IPS DF 6.9 (cell line): Measurements from ENCODE around the gene LPCAT2.

Experiments used
- DNase-seq: peaks from one replicate; pipeline ENCODE4 v3.0.0-alpha.2; 2013; ENCODE audit warnings: low read depth, low spot score
- H3K27ac ChIP-seq: one replicate; pipeline ENCODE4 v1.5.1; 2013; ENCODE audit warnings: low read length, control low read depth
- H3K27me3 ChIP-seq: 2 replicates; pipeline ENCODE4 v1.6.1; 2013; ENCODE audit warnings: mild to moderate bottlenecking, low read length; ENCODE audit not compliant: control insufficient read depth, insufficient read depth
- H3K36me3 ChIP-seq: 2 replicates; pipeline ENCODE4 v1.6.1; 2013; ENCODE audit warnings: low read length; ENCODE audit not compliant: control insufficient read depth, insufficient read depth
- H3K4me1 ChIP-seq: 2 replicates; pipeline ENCODE4 v1.6.1; 2013; ENCODE audit warnings: low read length; ENCODE audit not compliant: control insufficient read depth, insufficient read depth
- H3K4me3 ChIP-seq: 2 replicates; pipeline ENCODE4 v1.5.1; 2013; ENCODE audit warnings: mild to moderate bottlenecking, low read length
- H3K9me3 ChIP-seq: 2 replicates; pipeline ENCODE4 v1.6.1; 2013; ENCODE audit warnings: low read length, inconsistent platforms; ENCODE audit not compliant: control insufficient read depth, insufficient read depth
- WGBS: extraction: QIAGEN DNeasy Blood & Tissue Kit; methylation state at CpG from one replicate; pipeline ENCODE4 v1.1.7; 2013; ENCODE audit warnings: mixed read lengths, missing lambda C conversion rate; ENCODE audit not compliant: insufficient read length, insufficient coverage; 5-methylcytosine and 5-hydroxymethylcytosine counted together

LPCAT2 gene

DNA sequence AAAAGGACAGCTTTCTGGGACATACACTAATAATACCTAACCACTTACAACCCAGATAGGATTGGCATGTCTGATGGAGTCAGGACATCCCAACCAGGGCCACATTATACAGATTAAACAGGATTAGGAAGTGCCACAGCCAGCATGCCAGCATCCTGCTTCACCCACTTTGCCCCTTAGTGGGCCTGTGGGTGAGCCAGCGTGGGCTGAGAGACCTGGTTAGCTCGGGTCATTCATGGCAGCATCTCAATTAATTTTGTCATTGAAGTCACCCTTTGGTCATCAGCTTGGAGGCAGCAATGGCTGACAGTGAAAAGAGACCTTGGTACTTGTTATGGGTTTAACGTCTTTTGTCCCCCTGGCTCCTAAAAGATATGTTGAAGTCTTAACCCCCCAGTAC is 117.0 kb downstream of the LPCAT2 start:
- Histone ChIP-seq H3K27ac (no peak overlapping the region), H3K36me3 (no peaks in the 10 kb centered on the region), H3K4me3 (no peak overlapping the region), H3K4me1 (no peaks in the 10 kb centered on the region), H3K27me3 (no peaks in the 10 kb centered on the region), H3K9me3 (no peaks in the 10 kb centered on the region; the same call in 1 of the 2 replicates)
- no CpG with 5 or more reads among the region's 3 CpGs for WGBS
- no peak for DNase-seq

DNA sequence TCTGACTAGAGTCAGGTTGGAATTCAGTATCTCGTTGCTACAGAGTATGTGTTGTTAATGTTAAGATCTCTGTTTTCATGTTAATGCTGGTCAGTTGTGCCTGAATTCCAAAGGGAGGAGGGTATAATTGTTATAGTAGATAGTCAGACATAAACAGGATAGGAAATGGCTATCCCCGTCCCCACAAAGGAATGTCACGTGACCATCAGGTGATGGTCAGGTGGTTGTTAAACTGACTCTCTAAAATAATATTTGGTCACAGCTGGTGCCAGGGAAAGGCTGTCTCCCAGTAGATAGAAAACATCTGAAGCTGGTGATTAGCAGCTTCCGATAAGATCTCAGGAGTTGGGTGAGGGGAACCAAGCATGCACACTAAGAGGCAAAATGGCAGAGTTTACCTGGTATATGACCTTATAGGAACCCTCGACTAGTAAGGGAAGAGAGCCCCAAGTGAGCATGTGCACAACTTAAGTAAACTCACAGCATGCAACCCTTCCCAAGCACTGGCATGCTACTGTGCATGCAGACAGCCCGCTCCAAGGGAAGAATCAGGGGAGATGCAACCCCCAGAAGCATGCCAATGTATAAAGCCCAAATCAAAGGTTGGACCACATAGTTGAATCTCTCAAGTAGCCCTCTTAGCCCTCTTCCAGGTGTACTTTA is 119.6 kb downstream of the LPCAT2 start:
- no CpG with 5 or more reads among the region's 6 CpGs for WGBS

DNA sequence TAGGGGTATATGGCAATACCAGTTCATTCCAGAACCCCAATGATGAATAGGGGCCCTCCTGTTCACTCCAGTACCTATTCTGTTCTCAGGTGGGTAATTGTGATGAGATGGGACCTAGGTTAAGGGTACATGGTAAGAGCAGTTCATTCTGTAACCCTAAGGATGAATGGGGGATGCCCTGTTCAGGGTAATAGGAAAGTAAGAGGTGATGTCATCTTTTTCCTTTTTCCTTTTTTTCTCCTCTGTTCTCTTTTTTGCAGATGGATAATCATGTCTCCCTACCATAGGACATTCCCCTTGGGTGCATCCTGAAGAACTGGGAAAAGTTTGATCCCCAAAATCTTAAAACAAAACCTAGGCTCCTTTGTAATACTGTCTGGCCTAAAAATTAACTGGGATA is 121.9 kb downstream of the LPCAT2 start:
- Histone ChIP-seq H3K4me3 (no peak overlapping the region), H3K9me3 (no peaks in the 10 kb centered on the region; the same call in 1 of the 2 replicates), H3K27ac (no peak overlapping the region), H3K27me3 (no peaks in the 10 kb centered on the region), H3K4me1 (no peaks in the 10 kb centered on the region), H3K36me3 (no peaks in the 10 kb centered on the region)
- no peak for DNase-seq

More for the DNA sequence above, 119.6 kb downstream of the LPCAT2 start:
- Histone ChIP-seq H3K4me1 (no peaks in the 10 kb centered on the region), H3K9me3 (no peaks in the 10 kb centered on the region; the same call in 1 of the 2 replicates), H3K27me3 (no peaks in the 10 kb centered on the region), H3K4me3 (no peak overlapping the region), H3K36me3 (no peaks in the 10 kb centered on the region), H3K27ac (no peak overlapping the region)
- DNase-seq, result no peak

- Histone ChIP-seq H3K4me3 (no peak overlapping the region), H3K27me3 (no peaks in the 10 kb centered on the region), H3K27ac (no peak overlapping the region)
These were observed 123.4 kb downstream of the LPCAT2 start for GRCh38 chr16:55632259-55632658.

GRCh38 chr16:55634193-55634592 is 125.3 kb downstream of the LPCAT2 start:
- no peaks in the 10 kb centered on the region for H3K36me3 ChIP-seq

More at GRCh38 chr16:55632259-55632658, 123.4 kb downstream of the LPCAT2 start:
- H3K9me3 ChIP-seq, result no peaks in the 10 kb centered on the region; the same call in 1 of the 2 replicates
- no peak for DNase-seq
- H3K36me3 ChIP-seq, result no peaks in the 10 kb centered on the region
- no peaks in the 10 kb centered on the region for H3K4me1 ChIP-seq

More at GRCh38 chr16:55634193-55634592, 125.3 kb downstream of the LPCAT2 start:
- no peaks in the 10 kb centered on the region for H3K9me3 ChIP-seq
- no peak overlapping the region for H3K4me3 ChIP-seq
- H3K27me3 ChIP-seq, result no peaks in the 10 kb centered on the region
- H3K27ac ChIP-seq, result no peak overlapping the region
- no peak for DNase-seq
- no peaks in the 10 kb centered on the region for H3K4me1 ChIP-seq
